GM18870 (cell line): ENCODE data around the gene ULBP2.
"Not testable (repeated sequence)": the region's sequence is repeated elsewhere in the genome, so short reads cannot be mapped to it uniquely, and the experiment has no call there.

ENCODE experiments used
- ATAC-seq: cut with Tn5 transposase; IDR thresholded peaks from one replicate; pipeline ENCODE4 v1.9.1; 2021; ENCODE audit warnings: moderate library complexity; ENCODE audit not compliant: unreplicated experiment

The ULBP2 gene

GRCh38 chr6:149925974-149926777, 15.6 kb upstream of the ULBP2 start:
- ATAC-seq = no peak

- ATAC-seq = not testable (repeated sequence)
Measured at GRCh38 chr6:149927025-149927424, 14.8 kb upstream of the ULBP2 start.

- ATAC-seq = no peak
Measured at GRCh38 chr6:149929422-149929821, 12.4 kb upstream of the ULBP2 start.

- no peak for ATAC-seq
Measured at GRCh38 chr6:149931501-149931900, 10.3 kb upstream of the ULBP2 start.

- no peak for ATAC-seq
Measured at GRCh38 chr6:149933036-149933435, 8.8 kb upstream of the ULBP2 start.

GRCh38 chr6:149933461-149933860, 8.4 kb upstream of the ULBP2 start:
- no peak for ATAC-seq

GRCh38 chr6:149934249-149935156, 7.3 kb upstream of the ULBP2 start:
- ATAC-seq = no peak

- no peak for ATAC-seq
Measured at GRCh38 chr6:149935246-149935645, 6.6 kb upstream of the ULBP2 start.

GRCh38 chr6:149935668-149936067, 6.1 kb upstream of the ULBP2 start:
- no peak for ATAC-seq

- no peak for ATAC-seq
Measured at GRCh38 chr6:149936743-149937142, 5.1 kb upstream of the ULBP2 start.

GRCh38 chr6:149938013-149938570, 3.7 kb upstream of the ULBP2 start:
- ATAC-seq = not testable (repeated sequence)

- peak; percentile 86 for ATAC-seq
Measured at GRCh38 chr6:149938571-149939355, 3.1 kb upstream of the ULBP2 start.

GRCh38 chr6:149939356-149939648, 2.5 kb upstream of the ULBP2 start:
- ATAC-seq = no peak

- ATAC-seq = no peak
Measured at GRCh38 chr6:149939909-149940671, 1.7 kb upstream of the ULBP2 start.

- ATAC-seq = no peak
Measured at GRCh38 chr6:149940672-149940982, 1.2 kb upstream of the ULBP2 start.

- ATAC-seq = no peak
Measured at GRCh38 chr6:149942461-149942829, 631 bp downstream of the ULBP2 start.

GRCh38 chr6:149943321-149943720, 1.5 kb downstream of the ULBP2 start:
- ATAC-seq = not testable (repeated sequence)

GRCh38 chr6:149945276-149945675, 3.5 kb downstream of the ULBP2 start:
- ATAC-seq = not testable (repeated sequence)

- not testable (repeated sequence) for ATAC-seq
Measured at GRCh38 chr6:149946631-149947030, 4.8 kb downstream of the ULBP2 start.

GRCh38 chr6:149947533-149947932, 5.7 kb downstream of the ULBP2 start:
- ATAC-seq = not testable (repeated sequence)
